ENCODE results near the gene INPP4A. TPM values are rescaled to one million over a fixed set of nuclear protein-coding genes. Genes with fewer than 3 reads are reported as not detected.

Gene INPP4A
- total RNA-seq, 4 donors from 2014 or later: 30.2 to 45.1 (median 37.8) TPM

- H3K4me1 ChIP-seq: peaks cover 0 to 9% (median 0%) of the 10 kb centered on the region in 3 donors
- no peak overlapping the region for H3K27ac ChIP-seq
- TF ChIP-seq POLR2AphosphoS5 (IDR thresholded peaks at IDR 0.05) (no peak), CTCF (IDR thresholded peaks at IDR 0.05) (no peak), POLR2A (IDR thresholded peaks at IDR 0.05) (no peak), EP300 (IDR thresholded peaks at IDR 0.05) (no peak)
- 80 to 97% methylated on average over 1 to 7 of the region's 22 CpGs for WGBS, 2 donors (ENCODE audit: low coverage in 1 of 2)
- no peak overlapping the region for H3K4me3 ChIP-seq
- H3K9me3 ChIP-seq: no peaks in the 10 kb centered on the region
- no peak for ATAC-seq
- no peaks in the 10 kb centered on the region for H3K27me3 ChIP-seq
- H3K36me3 ChIP-seq: peaks cover 0 to 93% of the 10 kb centered on the region in 2 donors
Observed at GRCh38 chr2:98576666-98577312, 132.1 kb downstream of the INPP4A start.

- H3K36me3 ChIP-seq: peaks cover 0 to 93% of the 10 kb centered on the region in 2 donors
- no peaks in the 10 kb centered on the region for H3K9me3 ChIP-seq
- H3K4me1 ChIP-seq: peaks cover 0 to 14% (median 0%) of the 10 kb centered on the region in 3 donors
- TF ChIP-seq CTCF (IDR thresholded peaks at IDR 0.05): no peak
- no peak for TF ChIP-seq POLR2A (IDR thresholded peaks at IDR 0.05)
- TF ChIP-seq POLR2AphosphoS5 (IDR thresholded peaks at IDR 0.05): no peak
- no peak for TF ChIP-seq EP300 (IDR thresholded peaks at IDR 0.05)
- no peaks in the 10 kb centered on the region for H3K27me3 ChIP-seq
- WGBS, 2 donors (ENCODE audit: low coverage in 1 of 2): 62 to 66% methylated on average over 6 to 8 of the region's 10 CpGs
- no peak overlapping the region for H3K27ac ChIP-seq
- ATAC-seq: no peak
- no peak overlapping the region for H3K4me3 ChIP-seq
Observed at GRCh38 chr2:98577313-98577712, 132.7 kb downstream of the INPP4A start.

- no peaks in the 10 kb centered on the region for H3K27me3 ChIP-seq
- peaks cover 0 to 14% (median 0%) of the 10 kb centered on the region in 3 donors for H3K4me1 ChIP-seq
- ATAC-seq: no peak
- no peaks in the 10 kb centered on the region for H3K9me3 ChIP-seq
- 94 to 100% methylated on average over 1 to 4 of the region's 9 CpGs for WGBS, 2 donors (ENCODE audit: low coverage in 1 of 2)
- H3K4me3 ChIP-seq: no peak overlapping the region
- peaks cover 0 to 93% of the 10 kb centered on the region in 2 donors for H3K36me3 ChIP-seq
- TF ChIP-seq POLR2AphosphoS5 (IDR thresholded peaks at IDR 0.05): no peak
- TF ChIP-seq EP300 (IDR thresholded peaks at IDR 0.05): no peak
- TF ChIP-seq POLR2A (IDR thresholded peaks at IDR 0.05): no peak
- TF ChIP-seq CTCF (IDR thresholded peaks at IDR 0.05): no peak
- no peak overlapping the region for H3K27ac ChIP-seq
Observed at GRCh38 chr2:98578231-98578630, 133.6 kb downstream of the INPP4A start.

GRCh38 chr2:98579926-98580325 is 135.3 kb downstream of the INPP4A start:
- H3K9me3 ChIP-seq: no peaks in the 10 kb centered on the region
- no peak for ATAC-seq
- TF ChIP-seq EP300 (IDR thresholded peaks at IDR 0.05): no peak
- TF ChIP-seq POLR2A (IDR thresholded peaks at IDR 0.05): no peak
- TF ChIP-seq CTCF (IDR thresholded peaks at IDR 0.05): no peak
- TF ChIP-seq POLR2AphosphoS5 (IDR thresholded peaks at IDR 0.05): no peak
- H3K4me1 ChIP-seq: peaks cover 0 to 14% (median 0%) of the 10 kb centered on the region in 3 donors
- H3K36me3 ChIP-seq: peaks cover 0 to 93% of the 10 kb centered on the region in 2 donors
- no peak overlapping the region for H3K4me3 ChIP-seq
- H3K27me3 ChIP-seq: no peaks in the 10 kb centered on the region
- no peak overlapping the region for H3K27ac ChIP-seq
- 100% methylated on average over 1 of the region's 7 CpGs; no CpG with 5 or more reads in 1 of the 2 donors for WGBS, 2 donors (ENCODE audit: low coverage in 1 of 2)
